Peyer's patch (tissue), 4 donors: ENCODE results near the gene IFNL2.

ENCODE experiments used
- POLR2A ChIP-seq, 2 donors: fragments of 450-650 bp; IDR thresholded peaks; one replicate each; pipeline ENCODE4 v1.5.1; 2017; ENCODE audit warnings: antibody characterized with exemption in 2 of 2, mild to moderate bottlenecking in 2 of 2, moderate library complexity in 2 of 2
- TF ChIP-seq, protein P1 (sequence below), 6 experiments: fragments of 450-650 bp in 4 of 6; fragments of 200-600 bp in 2 of 6; sonication (generic) in 1 of 6; IDR thresholded peaks; one replicate each; pipeline ENCODE4 v1.5.1; 2017 to 2019; ENCODE audit warnings: antibody characterized with exemption in 6 of 6, mild to moderate bottlenecking in 3 of 6, moderate library complexity in 1 of 6

GRCh38 chr19:39223703-39224279, 44.4 kb upstream of the IFNL2 start:
- TF ChIP-seq, protein P1, sequence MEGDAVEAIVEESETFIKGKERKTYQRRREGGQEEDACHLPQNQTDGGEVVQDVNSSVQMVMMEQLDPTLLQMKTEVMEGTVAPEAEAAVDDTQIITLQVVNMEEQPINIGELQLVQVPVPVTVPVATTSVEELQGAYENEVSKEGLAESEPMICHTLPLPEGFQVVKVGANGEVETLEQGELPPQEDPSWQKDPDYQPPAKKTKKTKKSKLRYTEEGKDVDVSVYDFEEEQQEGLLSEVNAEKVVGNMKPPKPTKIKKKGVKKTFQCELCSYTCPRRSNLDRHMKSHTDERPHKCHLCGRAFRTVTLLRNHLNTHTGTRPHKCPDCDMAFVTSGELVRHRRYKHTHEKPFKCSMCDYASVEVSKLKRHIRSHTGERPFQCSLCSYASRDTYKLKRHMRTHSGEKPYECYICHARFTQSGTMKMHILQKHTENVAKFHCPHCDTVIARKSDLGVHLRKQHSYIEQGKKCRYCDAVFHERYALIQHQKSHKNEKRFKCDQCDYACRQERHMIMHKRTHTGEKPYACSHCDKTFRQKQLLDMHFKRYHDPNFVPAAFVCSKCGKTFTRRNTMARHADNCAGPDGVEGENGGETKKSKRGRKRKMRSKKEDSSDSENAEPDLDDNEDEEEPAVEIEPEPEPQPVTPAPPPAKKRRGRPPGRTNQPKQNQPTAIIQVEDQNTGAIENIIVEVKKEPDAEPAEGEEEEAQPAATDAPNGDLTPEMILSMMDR (IDR thresholded peaks at IDR 0.05), result no peak
- no peak for TF ChIP-seq POLR2A (IDR thresholded peaks at IDR 0.05)
